GM12878 (cell line): Measurements from ENCODE around the gene COMMD6. TPM values are rescaled to one million over a fixed set of nuclear protein-coding genes. Genes with fewer than 3 reads are reported as not detected.
A peak's percentile ranks its signal among the peaks of the same experiment; 100 is the strongest.

ENCODE experiments used
- ASH2L ChIP-seq: fragments of 300-600, 200-600 bp; sonication (generic); IDR thresholded peaks from 2 replicates; pipeline ENCODE4 v1.6.1; 2017; ENCODE audit warnings: low read depth, mild to moderate bottlenecking, borderline replicate concordance
- ATF3 ChIP-seq: IDR thresholded peaks from 2 replicates; pipeline ENCODE4 v1.6.1; 2011; ENCODE audit warnings: low read depth, mild to moderate bottlenecking, low read length, moderate library complexity, borderline replicate concordance; ENCODE audit errors: extremely low read depth
- CHD2 ChIP-seq: IDR thresholded peaks from 2 replicates; pipeline ENCODE4 v1.6.1; 2011; ENCODE audit warnings: low read depth, low read length, improper control_type of control experiment, borderline replicate concordance
- CTCF ChIP-seq, 3 experiments: IDR thresholded peaks in 2 of 3; conservative IDR thresholded peaks in 1 of 3; 2 replicates each; pipeline ENCODE4 v1.5.1; 2011; ENCODE audit warnings: low read depth in 3 of 3, low read length in 3 of 3, mild to moderate bottlenecking in 3 of 3, control low read depth in 2 of 3, moderate library complexity in 2 of 3, inconsistent platforms in 1 of 3, mixed read lengths in 1 of 3; ENCODE audit not compliant: control insufficient read depth in 2 of 3, insufficient read depth in 1 of 3; ENCODE audit errors: extremely low read depth in 1 of 3
- MAX ChIP-seq: IDR thresholded peaks from 2 replicates; pipeline ENCODE4 v1.6.1; 2012; ENCODE audit warnings: low read depth, low read length, improper control_type of control experiment
- MXI1 ChIP-seq: fragments of 150-350 bp; IDR thresholded peaks from 2 replicates; pipeline ENCODE4 v1.6.1; 2011; ENCODE audit warnings: low read depth, mild to moderate bottlenecking, inconsistent platforms, low read length, improper control_type of control experiment
- POLR2AphosphoS2 ChIP-seq: IDR thresholded peaks from 2 replicates; pipeline ENCODE4 v1.6.1; 2011; ENCODE audit warnings: low read depth, mild to moderate bottlenecking, low read length, improper control_type of control experiment, moderate library complexity
- PRDM15 ChIP-seq: fragments of 450-650 bp; formaldehyde crosslinking; IDR thresholded peaks from 2 replicates; pipeline ENCODE4 v1.4.0; 2020; ENCODE audit warnings: mild to moderate bottlenecking, moderate library complexity
- SMAD5 ChIP-seq: IDR thresholded peaks from 2 replicates; pipeline ENCODE4 v1.6.1; 2016; ENCODE audit warnings: antibody characterized with exemption, low read depth
- TCF12 ChIP-seq: IDR thresholded peaks from 2 replicates; pipeline ENCODE4 v1.6.1; 2011; ENCODE audit warnings: low read depth, mild to moderate bottlenecking, low read length
- ZNF217 ChIP-seq: fragments of 450-650 bp; IDR thresholded peaks from 2 replicates; pipeline ENCODE4 v1.6.1; 2017; ENCODE audit warnings: antibody characterized with exemption, mild to moderate bottlenecking
- polyA plus RNA-seq, 11 experiments: library from polyadenylated mRNA; depleted of rRNA in 4 of 11; unstranded in 6 of 11; stranded (reverse) in 5 of 11; fragments of >200 nt; fragmentation: Nextera tagmentation in 4 of 11; fragmentation: Illumina TruSeq in 1 of 11; extraction: Ambion mirVana in 4 of 11; extraction: Trizol in 1 of 11; gene quantifications; 1 replicate in 1 of 11; 2 replicates in 10 of 11; pipeline versions ENCODE4 v1.2.1 to v1.2.3, GENCODE V29; 2011 to 2016; ENCODE audit warnings: inconsistent platforms in 2 of 11, missing spikeins in 2 of 11, low read depth in 1 of 11
- total RNA-seq, 4 experiments: library from RNA; depleted of rRNA in 3 of 4; stranded (reverse); fragments of >200 nt in 3 of 4; fragmentation: Illumina TruSeq in 1 of 4; extraction: Trizol in 1 of 4; gene quantifications; 2 replicates each; pipeline versions ENCODE4 v1.2.1 to v1.2.3, GENCODE V29; 2013 to 2021

The COMMD6 gene
- total and polyA plus RNA-seq, 10 of the 15 experiments (the other 5 are each of a cell fraction or from before 2014, with no cell fraction given) = 127 to 509 (median 247) TPM

GRCh38 chr13:75549262-75550158 lies 11.9 kb upstream of the COMMD6 start, which contains the start of gene UCHL3 (continued):
- TF ChIP-seq ATF3 (no peak; the same call in 1 of the 2 replicates), PRDM15 (CRISPR knock-in tag) (no peak), SMAD5 (0 out of 2 replicates have a peak, but pooled peaks have one; percentile 43), CHD2 (0 out of 2 replicates have a peak, but pooled peaks have one; percentile 32), ASH2L (peak; percentile 99; the same call in 1 of the 2 replicates), ZNF217 (no peak), TCF12 (peak; percentile 90), MXI1 (peak; percentile 90), MAX (peak; percentile 95), CTCF (IDR thresholded peaks at IDR 0.05 in 2 of 3, conservative IDR thresholded peaks at IDR 0.05 in 1 of 3; ENCODE audit: control insufficient read depth in 2 of 3, extremely low read depth in 1 of 3, insufficient read depth in 1 of 3, low read depth in 3 of 3, low read length in 3 of 3) (peak; percentile 95 to 99 (median 96); a peak in 5 of 6 replicates), POLR2AphosphoS2 (no peak)
